Smooth muscle cell of the brain vasculature (primary cell): ENCODE measurements around the gene KIF21A.

Experiments
- DNase-seq: peaks from one replicate; pipeline ENCODE4 v3.0.0-alpha.2; 2012; ENCODE audit warnings: low read depth, low spot score

KIF21A gene

GRCh38 chr12:39287409-39287808, 155.5 kb downstream of the KIF21A start:
- DNase-seq: no peak

GRCh38 chr12:39278426-39278825, 164.5 kb downstream of the KIF21A start:
- DNase-seq: no peak

GRCh38 chr12:39277416-39277815, 165.5 kb downstream of the KIF21A start:
- DNase-seq: no peak

- DNase-seq: no peak
These were observed 167.1 kb downstream of the KIF21A start for GRCh38 chr12:39275846-39276245.

- DNase-seq: no peak
These were observed 169.9 kb downstream of the KIF21A start for GRCh38 chr12:39272871-39273655.

- no peak for DNase-seq
These were observed 173.4 kb downstream of the KIF21A start for GRCh38 chr12:39269492-39269891.

GRCh38 chr12:39267886-39268285, 175.0 kb downstream of the KIF21A start:
- no peak for DNase-seq

GRCh38 chr12:39252628-39253027, 190.3 kb downstream of the KIF21A start:
- DNase-seq: no peak
